Activated CD4-positive, alpha-beta T cell treated with anti-CD3 and anti-CD28 coated beads, Interleukin-2, Interleukin-4, amounts not matched to agents 100 ng/mL and 50 ng/mL, durations not matched to agents 16 hours and 8 hours (primary cell): ENCODE measurements around the gene MEA1.

Source experiments
- DNase-seq: peaks from one replicate; pipeline ENCODE4 v3.0.0-alpha.2; 2020; ENCODE audit warnings: low spot score

MEA1 gene

GRCh38 chr6:42970871-42971612 lies 42.7 kb downstream of the MEA1 start:
- DNase-seq = no peak

- DNase-seq = no peak
These were observed 43.8 kb downstream of the MEA1 start for GRCh38 chr6:42969934-42970333.

DNA sequence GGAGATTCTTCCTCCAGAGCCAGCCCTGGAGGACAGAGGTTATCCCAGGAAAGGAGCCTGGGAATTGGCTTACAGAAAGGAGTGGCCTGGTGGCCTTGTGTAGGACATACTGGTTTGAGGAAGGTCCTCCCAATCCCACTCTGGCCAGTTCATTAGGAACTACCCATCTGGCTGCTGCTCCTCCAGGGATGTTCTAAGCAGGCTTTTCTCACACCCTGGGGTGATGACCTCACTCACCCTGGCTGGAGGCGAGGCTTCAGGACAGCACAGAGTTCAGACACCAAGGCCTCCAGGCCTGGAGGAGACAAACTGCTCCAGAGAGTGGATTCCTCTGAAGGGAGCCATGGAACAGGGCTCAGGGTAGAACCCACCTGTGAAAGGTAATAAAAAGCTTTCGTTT lies 44.3 kb downstream of the MEA1 start:
- no peak for DNase-seq

DNA sequence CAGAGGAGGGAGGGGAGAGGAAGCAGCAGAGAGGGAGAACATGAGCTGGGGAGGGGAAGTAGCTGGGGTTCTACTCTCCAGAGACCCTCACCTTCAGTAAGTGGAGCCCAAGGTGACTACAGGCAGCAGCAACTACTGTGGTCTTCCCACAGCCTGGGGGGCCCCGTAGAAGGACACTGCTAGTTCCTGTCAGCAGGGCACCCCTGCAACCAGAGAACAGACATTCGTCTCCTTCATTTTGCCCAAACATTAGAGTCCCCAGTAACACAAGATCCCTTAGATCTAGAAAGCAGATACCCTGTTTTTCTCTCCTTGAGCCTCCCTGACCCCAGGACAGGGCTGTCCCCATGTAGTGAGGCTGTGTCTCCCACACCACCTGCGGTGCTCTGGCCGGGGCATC lies 45.0 kb downstream of the MEA1 start:
- DNase-seq = no peak

DNA sequence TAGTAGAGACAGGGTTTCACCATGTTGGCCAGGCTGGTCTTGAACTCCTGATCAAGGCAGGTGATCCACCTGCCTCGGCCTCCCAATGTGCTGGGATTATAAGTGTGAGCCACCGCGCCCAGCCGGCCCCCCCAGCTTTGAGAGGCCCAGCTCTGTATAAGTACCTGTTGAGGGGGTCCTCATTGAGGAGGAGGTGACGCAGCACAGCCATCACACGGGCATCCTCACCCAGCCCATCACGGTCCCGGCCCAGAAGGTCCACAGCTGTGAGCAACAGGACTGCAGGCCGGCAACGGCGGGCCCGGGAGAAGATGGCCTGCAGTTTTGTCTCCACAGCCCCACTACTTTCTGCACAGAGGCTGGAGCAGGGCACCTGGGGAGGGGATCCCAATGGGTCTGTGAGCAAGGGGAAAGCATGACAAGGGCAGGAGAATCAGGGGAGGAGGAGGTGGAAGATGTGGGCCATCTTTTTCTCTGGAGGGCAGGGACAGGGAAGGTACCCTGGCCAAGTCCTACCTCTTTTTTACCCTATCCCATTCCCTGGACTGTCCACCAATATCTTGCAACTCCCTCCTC lies 45.5 kb downstream of the MEA1 start:
- no peak for DNase-seq

GRCh38 chr6:42967228-42967627 lies 46.5 kb downstream of the MEA1 start:
- DNase-seq = no peak

DNA sequence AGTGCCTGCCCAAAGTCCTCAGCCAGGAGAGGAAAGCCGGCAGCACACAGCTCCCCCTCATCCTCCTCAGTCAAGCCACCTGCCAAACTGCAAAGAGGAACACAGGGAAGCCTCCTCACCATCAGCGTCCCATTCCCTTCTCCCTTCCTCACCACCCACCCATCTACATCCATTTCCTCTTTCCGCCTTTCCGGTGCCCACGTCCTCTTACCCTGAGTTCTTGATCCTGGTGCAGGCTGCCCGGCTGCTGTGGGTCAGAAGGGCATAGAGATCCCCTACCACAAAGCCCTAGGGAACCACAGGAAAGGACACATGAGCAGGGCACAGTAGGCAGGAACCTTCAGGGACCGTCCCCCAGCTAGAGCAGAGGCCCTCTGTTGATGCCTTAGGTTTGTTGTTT lies 47.2 kb downstream of the MEA1 start:
- no peak for DNase-seq

DNA sequence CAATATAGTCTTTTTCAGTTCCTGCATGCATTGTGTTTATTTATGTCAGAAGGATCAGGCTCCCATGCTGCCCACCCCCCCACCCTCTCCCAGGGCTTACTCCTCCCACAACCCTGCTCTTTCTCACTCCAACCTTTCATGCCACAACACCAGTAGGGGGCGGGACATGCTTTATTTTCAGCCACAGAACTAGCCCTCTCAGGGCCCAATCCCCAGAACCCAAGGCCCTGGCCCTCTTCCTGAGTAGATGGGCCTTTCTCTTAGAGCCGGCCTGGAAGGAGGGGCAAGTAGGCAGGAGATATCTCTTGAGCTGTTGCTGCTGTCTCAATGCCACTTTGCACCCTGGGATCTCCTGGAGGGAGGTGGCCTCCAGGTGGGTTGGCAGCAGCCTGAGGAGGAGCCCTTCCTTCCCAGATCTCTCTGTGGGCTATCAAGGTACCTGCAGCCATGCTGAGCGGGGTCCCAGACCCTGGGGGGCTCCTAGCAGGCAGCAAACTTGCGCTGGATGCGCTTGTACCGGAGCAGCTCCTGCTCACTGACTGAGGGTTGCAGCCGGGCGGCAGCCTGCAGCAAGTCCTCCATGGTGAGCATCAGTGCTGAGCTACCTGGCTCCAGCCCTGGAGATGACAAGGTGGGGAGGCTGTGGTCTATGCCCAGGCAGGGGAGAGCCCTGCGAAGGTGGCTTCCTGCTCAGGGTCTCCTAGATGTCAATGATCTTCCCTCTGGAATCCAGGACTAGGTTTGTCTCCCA lies 49.7 kb downstream of the MEA1 start:
- DNase-seq = peak; percentile 43

GRCh38 chr6:42963179-42963854 lies 50.4 kb downstream of the MEA1 start:
- no peak for DNase-seq

DNA sequence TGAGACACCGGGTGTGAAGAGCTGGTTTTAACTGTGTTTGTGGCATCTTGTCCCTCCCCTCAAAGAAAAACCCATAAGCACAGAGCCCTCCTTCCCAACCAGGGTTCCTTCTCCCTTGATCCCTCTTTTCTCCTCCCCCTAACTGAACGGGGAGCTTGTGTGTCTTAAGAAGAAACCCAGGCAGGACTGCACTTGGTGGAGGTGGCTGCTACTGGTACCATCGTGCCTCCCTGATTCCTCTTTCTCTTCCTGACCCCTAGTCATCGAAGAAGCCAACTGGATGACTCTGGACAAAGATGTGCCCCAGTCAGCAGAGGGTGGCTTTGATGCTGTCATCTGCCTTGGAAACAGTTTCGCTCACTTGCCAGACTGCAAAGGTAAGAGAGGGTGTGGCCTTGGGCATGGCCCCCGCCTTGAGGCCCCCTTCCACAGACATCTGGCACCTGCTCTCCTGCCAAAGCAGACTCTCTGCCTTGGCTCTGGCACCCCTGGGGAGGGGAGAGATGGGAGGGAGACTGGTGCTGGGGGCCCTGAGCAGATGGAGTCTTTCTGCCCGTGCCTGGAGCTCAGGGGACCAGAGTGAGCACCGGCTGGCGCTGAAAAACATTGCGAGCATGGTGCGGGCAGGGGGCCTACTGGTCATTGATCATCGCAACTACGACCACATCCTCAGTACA lies 51.1 kb downstream of the MEA1 start:
- DNase-seq = no peak

DNA sequence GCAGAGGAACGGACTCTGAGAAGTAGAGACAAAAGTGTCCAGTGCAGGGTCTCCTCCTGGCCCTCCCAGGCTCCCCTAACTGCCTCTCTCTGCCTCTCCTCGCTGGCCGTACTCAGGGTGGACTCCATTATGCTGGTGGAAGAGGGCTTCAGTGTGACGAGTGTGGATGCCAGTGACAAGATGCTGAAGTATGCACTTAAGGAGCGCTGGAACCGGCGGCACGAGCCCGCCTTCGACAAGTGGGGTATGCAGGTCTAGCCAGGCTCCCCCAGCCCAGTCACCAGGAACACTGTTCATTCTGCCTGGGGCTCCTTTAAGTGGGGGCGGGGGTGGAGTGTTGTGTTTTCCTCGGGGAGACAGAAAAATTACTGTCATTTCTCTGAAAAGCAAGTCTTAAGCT lies 51.6 kb downstream of the MEA1 start:
- no peak for DNase-seq
